Measurements from ENCODE around the gene ATP13A3.

Gene ATP13A3

GRCh38 chr3:194404365-194405140, 82.2 kb downstream of the ATP13A3 start:
- DNase-seq (ENCODE audit: low read depth), result peak; percentile 8
- TF ChIP-seq, protein P1, sequence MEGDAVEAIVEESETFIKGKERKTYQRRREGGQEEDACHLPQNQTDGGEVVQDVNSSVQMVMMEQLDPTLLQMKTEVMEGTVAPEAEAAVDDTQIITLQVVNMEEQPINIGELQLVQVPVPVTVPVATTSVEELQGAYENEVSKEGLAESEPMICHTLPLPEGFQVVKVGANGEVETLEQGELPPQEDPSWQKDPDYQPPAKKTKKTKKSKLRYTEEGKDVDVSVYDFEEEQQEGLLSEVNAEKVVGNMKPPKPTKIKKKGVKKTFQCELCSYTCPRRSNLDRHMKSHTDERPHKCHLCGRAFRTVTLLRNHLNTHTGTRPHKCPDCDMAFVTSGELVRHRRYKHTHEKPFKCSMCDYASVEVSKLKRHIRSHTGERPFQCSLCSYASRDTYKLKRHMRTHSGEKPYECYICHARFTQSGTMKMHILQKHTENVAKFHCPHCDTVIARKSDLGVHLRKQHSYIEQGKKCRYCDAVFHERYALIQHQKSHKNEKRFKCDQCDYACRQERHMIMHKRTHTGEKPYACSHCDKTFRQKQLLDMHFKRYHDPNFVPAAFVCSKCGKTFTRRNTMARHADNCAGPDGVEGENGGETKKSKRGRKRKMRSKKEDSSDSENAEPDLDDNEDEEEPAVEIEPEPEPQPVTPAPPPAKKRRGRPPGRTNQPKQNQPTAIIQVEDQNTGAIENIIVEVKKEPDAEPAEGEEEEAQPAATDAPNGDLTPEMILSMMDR (IDR thresholded peaks at IDR 0.05; ENCODE audit: low read depth, low read length, missing control alignments), result peak; percentile 55
- H3K4me3 ChIP-seq (ENCODE audit: low read depth, low read length), result no peak overlapping the region

DNA sequence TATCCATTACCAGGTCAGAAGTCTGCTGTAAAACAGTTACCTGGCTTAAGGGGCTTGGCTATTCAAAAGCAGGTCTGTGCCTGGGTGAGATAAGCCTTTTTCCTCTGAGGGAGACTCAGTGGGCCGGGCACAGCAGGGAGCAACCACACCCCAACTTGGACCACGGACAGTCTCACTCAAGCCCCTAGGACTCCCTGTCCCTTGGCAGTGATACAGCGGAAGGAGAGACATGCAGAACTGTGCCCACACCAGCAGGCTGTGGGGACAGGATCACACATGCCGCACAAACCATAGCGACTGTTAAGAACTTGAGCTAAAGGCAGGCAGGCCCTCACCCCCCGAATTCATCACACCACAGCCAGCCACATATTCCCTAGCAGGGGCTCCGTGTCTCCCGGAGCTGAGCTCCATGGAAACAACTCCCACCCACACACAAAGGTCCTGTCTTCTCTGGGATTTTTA, 84.9 kb downstream of the ATP13A3 start:
- TF ChIP-seq, protein P1 (IDR thresholded peaks at IDR 0.05; ENCODE audit: low read depth, low read length, missing control alignments), result no peak
- no peak overlapping the region for H3K4me3 ChIP-seq (ENCODE audit: low read depth, low read length)
- DNase-seq (ENCODE audit: low read depth), result no peak

GRCh38 chr3:194401346-194401745, 85.5 kb downstream of the ATP13A3 start:
- TF ChIP-seq, protein P1 (IDR thresholded peaks at IDR 0.05; ENCODE audit: low read depth, low read length, missing control alignments), result no peak
- no peak for DNase-seq (ENCODE audit: low read depth)
- H3K4me3 ChIP-seq (ENCODE audit: low read depth, low read length), result no peak overlapping the region

GRCh38 chr3:194399874-194400411, 86.9 kb downstream of the ATP13A3 start:
- no peak overlapping the region for H3K4me3 ChIP-seq (ENCODE audit: low read depth, low read length)
- TF ChIP-seq, protein P1 (IDR thresholded peaks at IDR 0.05; ENCODE audit: low read depth, low read length, missing control alignments), result no peak
- no peak for DNase-seq (ENCODE audit: low read depth)

DNA sequence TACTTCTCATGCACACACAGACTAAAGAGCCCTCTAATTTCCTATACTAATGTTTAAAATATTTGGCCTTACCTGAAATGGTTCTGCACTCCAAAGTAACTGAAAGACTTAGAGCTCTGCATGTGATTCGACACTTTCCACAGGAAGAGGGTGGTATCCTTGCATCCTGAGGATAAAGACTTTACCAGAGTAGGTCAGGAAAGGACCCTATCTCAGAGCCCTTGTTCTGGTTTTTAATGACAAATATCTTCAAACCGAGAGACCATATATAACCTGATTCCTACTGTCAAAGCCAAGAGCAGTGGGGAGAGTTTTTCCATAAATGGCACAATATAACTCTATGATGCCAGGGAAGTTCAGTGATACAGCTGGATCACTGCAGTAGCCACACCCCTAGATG, 87.6 kb downstream of the ATP13A3 start, which contains the start of gene GP5:
GP5 (minus strand) TSS at position 101 of the 400 bp plus-strand sequence. CDS start 984 bp downstream, outside the sequence.
- TF ChIP-seq, protein P1 (IDR thresholded peaks at IDR 0.05; ENCODE audit: low read depth, low read length, missing control alignments), result no peak
- DNase-seq (ENCODE audit: low read depth), result no peak
- H3K4me3 ChIP-seq (ENCODE audit: low read depth, low read length), result no peak within 1 kb of the TSS

- no peak for DNase-seq (ENCODE audit: low read depth)
- TF ChIP-seq, protein P1 (IDR thresholded peaks at IDR 0.05; ENCODE audit: low read depth, low read length, missing control alignments), result no peak
- H3K4me3 ChIP-seq (ENCODE audit: low read depth, low read length), result peak overlapping the region; percentile 8
Measured at GRCh38 chr3:194397757-194398312, 89.0 kb downstream of the ATP13A3 start.

Measured in GM12864 (cell line).